ENCODE results near the gene LAMB4. TPM values are rescaled to one million over a fixed set of nuclear protein-coding genes. Genes with fewer than 3 reads are reported as not detected.
"Not testable (repeated sequence)": the region's sequence is repeated elsewhere in the genome, so short reads cannot be mapped to it uniquely, and the experiment has no call there.

Gene LAMB4
- total RNA-seq, 1 donor from 2014 or later, result 0.47 TPM

DNA sequence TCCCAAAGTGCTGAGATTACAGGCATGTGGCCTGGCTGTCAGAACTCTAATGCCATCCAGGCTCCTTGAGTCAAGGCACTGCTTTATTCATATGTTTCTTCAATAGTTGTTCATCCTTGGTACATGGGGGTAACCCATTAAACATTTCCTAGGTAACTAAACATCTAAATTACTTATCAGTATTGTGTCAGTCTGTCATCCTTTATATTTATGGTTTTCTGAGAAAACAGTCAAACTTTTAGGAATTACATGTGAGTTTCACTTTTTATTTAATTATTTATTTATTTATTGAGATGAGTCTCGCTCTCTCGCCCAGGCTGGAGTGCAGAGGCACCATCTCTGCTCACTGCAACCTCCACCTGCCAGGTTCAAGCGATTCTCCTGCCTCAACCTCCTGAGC lies 81.7 kb downstream of the LAMB4 start:
- no peak for DNase-seq

DNA sequence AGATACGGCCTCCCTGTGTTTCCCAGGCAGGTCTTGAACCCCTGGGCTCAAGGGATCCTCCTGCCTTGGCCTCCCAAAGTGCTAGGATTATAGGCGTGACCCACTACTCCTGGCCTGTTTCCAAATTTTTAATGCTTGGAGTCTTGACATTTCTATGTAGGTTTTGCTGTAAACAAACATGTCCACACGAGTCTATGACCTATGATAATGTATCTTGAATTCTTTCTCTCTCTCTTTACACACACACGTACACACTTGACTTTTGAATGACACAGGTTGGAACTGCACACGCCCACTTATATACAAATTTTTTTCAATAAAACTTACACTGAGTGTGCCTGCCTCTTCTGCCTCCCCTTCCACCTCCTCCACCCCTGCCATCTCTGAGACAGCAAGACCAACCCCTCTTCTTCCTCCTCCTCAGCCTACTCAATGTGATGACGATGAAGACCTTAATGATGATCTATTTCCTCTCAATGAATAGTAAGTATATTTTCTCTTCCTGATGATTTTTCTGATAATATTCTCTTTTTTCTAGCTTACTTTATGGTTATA lies 83.1 kb downstream of the LAMB4 start:
- DNase-seq, result no peak

DNA sequence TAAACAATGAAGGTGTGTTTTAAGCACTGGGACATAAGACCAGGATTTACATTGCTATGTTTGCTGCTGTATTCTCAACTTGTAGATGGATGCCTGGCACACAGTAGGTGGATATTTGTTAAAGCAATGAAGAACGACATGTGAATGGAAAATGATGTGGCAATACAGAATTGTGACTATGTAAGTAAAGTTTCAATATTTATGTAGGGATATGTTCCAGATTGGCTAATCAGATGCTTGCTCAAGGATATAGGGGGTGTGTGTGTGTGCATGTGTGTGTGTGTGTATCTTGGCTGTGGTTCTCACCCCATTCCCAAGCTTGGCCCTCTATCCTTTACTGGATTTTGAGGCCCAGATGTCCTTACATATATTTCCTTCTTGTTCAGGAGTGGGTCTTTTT lies 84.5 kb downstream of the LAMB4 start:
- DNase-seq, result no peak

DNA sequence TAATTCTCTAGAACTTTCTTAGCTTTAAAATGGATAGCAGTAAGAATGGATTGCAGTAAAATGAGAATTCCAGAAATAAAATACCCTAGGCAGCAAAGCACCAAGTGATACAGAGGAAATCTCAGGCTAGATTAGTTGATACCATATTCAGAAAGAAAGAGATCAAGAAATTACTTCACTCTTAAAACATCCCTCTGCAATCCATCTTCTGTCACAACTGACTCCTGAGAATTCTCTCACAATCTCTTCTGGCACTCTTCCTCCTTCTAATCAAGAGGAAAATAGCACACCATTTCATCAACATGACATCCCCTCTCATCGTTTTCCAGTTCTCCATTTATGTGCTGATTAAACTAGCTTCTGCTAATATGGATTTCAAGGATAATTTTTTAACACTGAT lies 85.0 kb downstream of the LAMB4 start:
- DNase-seq, result no peak

DNA sequence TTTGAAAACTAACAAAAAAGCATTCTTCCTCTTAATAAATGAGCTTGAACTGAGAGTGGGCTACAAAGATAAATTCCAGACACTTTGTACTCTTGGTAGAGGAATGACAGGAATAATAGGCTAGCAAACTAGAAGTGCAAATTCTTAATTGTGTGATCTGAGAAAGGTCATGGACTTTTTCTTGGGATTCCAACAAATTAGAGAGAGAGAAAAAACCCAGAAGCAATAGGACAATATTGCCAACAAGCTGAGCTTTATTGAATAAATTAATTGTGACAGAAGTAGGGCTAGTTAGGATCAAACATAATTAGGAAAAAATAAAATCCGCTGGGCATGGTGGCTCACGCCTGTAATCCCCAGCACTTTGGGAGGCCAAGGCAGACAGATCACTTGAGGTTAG lies 85.8 kb downstream of the LAMB4 start:
- DNase-seq, result no peak

DNA sequence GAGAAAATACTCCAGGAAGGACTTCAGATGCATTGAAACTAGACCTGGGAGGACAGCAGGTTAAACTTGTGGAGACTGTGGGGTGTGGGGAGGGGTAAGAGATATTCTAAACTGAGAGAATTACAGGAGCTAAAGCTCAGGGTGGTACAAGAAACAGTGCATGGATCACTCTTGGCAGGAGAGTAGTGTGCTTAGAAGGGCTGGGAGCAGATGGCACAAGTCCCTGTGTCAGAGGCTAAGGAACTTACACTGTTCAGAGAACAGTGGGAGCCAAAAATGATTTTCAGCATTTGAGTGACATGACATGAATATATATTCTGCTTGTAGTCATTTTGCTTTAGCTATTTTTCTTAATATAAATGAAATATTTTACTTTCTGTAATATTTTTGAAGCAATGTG lies 91.2 kb downstream of the LAMB4 start:
- no peak for DNase-seq

DNA sequence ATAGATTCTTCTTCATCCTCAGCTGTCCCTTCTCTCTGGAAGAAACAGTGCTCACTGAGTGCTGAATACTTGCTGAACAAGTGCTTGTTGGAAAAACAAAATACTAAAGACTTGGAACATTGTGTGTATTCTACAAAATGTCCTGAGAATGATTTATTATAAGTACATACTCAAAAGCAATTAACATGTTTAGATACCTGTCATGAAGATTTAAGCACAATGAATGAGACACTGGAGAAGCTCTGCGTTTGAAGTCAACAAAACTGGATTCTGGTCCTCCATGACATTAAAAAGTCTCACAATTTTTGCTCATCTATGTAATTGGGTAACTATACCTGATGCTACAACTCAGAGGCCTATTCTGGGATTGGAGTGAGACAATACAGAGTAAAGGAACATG lies 92.4 kb downstream of the LAMB4 start:
- DNase-seq, result no peak

DNA sequence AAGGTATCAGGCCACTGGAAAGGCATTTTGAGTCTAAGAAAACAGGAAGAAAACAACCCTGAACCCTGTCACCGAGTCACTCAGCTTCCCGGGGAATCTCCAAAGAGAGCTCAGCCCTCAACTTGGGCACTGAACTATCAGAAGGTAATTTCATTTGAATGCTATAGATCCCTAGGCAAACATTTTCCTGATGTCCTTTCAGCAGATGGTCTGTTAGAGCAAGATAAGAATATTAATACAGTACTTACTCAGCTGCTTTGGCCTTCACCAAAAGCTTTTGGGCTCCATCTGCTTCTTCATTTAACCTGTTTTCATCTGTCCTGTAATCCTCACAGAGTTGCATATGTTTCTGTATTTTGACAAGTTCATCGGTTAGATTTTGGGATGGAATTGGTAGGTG lies 93.0 kb downstream of the LAMB4 start:
- no peak for DNase-seq

DNA sequence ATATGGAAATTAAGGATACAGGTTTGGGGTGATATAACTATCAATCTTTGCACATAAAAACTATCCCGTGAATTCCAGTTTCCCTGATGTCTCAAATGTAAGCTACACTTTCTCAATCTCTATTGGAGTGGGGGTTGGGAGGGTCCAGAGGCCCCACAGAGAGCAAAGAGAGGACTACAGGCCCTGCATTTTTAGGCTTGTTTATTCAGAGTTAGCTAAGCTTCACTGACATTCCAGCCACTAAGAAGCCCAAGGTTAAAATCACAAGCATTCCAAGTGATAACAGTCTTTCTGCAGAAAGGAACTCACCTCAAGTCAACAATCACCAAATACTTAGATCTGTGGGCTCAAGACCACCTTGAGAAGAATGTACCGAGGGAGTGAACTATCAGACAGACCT lies 95.6 kb downstream of the LAMB4 start:
- DNase-seq, result no peak

DNA sequence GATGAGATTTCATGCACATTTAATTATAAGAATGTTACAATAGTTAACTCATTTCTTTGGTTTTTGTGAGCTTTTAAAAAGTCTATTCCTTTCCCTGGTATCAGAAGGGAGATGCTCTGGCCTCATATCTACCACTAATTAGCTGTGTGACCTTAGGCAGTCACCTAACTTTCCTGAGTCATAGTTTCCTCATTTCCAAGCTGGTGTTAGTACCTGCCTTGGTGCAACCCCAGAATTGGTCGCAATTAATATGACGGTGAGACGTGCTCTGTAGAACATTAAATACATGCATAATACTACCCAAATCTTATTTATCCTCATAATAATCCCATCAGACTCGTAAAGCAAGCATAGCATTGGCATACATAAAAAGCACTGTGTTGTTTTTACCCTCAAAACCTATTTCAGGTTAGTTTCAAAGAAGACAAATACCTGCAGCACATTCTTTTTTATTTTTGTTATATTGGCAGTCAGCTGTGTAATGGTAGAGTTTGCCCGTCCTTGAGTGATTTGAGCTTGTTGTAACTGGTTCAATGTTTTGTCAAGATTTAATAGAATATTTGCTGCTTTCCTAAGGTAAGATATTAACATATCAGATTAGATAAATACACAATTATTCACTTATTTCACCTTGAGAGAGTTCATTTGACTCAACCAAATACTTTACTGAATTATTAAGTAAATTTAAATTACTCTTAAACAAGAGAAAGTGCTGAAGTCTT lies 96.2 kb downstream of the LAMB4 start:
- no peak for DNase-seq

DNA sequence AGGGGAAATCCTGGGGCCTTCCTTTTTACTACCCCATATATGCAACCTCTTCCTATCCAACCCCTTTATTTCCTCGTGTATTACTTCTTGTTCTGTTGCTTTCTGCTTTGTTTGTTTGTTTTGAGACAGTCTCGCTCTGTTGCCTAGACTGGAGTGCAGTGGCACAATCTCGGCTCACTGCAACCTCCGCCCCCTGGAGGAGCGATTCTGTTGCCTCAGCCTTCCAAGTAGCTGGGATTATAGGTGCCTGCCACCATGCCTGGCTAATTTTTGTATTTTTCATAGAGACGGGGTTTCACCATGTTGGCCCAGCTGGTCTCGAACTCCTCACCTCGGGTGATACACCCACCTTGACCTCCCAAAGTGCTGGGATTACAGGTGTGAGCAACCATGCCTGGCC lies 96.9 kb downstream of the LAMB4 start:
- DNase-seq, result not testable (repeated sequence)

DNA sequence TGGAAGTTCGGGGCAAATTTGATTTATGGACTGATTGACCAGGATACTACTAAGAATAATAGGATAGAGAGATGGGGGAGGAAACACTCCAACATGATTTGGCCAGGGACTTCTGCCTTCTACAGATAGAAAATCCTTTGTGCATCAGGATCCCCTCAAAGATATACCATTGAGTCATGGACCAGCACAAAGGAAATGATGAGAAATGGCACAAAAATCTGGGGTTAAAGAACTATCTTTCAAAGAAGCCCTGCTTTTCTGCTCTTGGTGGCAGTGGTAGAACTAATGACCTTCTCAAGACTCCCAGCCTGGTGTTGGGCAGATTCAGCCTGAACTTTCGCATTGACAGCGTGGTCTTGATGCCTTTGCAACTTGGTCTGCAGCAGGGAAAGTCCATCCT lies 99.6 kb downstream of the LAMB4 start:
- DNase-seq, result no peak

DNA sequence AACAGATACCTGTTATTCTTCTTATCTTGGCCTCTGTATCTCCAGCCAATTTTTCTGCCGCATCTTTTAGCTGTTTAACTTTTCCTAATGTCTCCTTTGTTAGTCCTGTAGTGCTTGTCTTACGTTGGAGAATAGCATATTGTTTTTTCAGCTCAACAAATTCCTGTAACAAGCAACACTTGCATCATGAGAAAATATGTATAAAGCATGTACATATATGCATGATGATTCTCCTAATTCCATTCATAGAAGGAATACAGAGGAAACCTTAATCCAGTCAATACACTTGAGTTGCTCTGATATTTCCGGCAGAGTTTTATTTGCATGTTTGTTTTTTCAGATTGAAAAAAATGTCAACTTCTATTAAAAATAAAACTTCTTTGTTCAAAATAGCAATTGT lies 101.1 kb downstream of the LAMB4 start:
- DNase-seq, result no peak

DNA sequence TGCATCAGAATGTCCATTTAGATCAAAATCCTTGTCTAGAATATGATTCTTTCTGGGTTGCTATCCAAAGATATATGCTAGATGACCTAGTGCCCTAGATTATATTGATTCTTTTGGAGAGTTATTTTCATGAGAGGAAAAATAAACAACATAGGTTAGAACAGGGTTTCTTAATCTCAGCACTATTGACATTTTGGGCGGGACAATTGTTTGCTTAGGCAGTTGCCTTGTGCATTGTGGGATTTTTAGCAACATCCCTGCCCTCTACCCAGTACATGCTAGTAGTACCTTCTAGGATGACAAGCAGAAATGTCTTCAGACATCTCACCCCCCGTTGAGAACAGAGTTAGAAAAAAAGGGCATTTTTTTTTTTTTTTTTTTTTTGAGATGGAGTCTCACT lies 102.0 kb downstream of the LAMB4 start:
- no peak for DNase-seq

DNA sequence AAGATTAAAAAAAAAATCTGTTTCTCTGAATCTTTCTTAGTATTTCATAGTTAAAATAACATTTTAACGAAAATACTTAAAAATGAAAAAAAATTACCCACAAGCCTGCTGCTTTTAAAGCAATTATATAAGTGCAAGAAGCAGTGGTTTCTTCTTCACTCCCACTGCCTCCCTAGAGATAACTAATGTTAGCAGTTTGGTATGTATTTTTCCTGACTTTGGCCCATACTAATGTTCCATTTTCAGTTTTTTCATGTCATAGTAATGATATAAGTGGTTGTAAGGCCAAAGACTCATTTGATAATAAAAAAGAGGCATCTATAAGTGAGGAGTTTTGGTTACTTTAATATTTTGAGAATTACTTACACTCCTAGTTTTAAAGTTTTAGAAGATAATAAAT lies 102.9 kb downstream of the LAMB4 start:
- DNase-seq, result no peak

DNA sequence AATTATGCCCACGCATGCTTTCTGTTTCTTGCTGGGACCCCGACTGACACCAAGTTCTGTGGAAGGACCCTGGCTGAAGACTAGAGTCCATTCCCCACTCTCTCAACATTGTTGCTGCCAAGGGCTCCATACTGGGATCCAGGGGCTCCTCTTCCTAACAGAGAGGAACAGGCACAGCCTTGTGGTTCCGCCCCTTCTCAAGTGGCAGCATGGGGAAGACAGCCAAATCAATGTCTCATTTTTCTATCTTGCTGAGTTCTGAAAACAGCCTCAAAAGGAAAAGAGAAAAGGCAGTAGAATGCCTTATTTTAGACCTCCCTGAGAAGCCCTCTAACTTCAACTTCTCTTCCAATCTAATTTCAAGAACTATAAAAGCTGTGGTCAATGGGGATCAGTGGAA lies 103.5 kb downstream of the LAMB4 start:
- no peak for DNase-seq

DNA sequence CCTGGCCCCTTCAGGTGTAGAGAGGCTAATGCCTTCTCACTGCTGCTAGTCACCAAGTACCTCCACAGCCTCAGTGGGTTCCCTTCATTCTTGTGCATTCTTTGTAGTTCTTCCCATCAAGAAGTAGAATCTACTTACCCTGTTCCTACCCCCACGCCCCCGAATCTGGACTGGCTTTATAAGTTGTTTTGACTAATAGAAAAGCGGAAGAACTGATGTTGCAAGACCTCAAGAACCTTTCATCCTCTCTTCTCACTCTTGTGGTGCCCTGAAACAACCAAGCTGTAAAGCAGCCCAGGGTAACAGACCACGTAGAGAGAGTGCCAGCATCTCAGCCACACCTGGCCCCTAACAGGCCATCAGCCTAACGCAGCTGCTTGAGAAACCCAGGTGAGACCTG lies 104.0 kb downstream of the LAMB4 start:
- no peak for DNase-seq

DNA sequence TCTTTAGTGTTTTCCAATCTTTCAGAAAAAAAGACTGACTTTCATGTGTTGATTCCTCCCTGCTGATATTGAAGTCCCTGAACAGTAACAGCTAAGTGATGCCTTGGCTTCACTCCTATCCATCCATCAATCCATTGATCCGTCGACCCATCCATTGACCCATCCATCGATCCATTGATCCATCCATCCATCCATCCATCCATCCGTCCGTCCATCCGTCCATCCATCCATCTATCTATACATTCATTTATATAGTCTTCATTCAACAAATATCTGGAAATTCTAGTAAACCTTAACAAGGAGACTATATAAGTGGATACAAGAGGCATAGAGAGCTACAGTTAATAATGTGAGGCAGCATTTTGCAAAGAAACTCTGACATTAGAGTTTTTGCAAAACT lies 105.6 kb downstream of the LAMB4 start:
- DNase-seq, result no peak

DNA sequence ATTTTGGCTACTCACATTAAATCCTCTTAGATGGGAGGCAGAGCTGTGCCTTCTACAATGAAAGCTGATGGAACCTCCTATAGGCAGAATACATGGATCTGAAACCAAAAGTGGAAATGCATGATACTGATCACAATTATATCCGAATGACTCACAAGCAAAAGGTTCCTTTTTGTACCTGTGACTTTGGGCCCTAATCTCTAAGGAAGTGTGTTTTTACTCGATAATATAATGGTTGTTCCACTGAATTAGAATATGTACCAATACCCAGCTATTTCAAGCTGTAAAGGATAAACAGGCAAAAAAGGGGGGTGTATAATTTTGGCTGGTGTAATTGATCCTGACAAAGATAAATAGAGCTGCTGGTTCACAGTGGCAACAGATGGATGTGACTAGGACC lies 109.6 kb downstream of the LAMB4 start:
- no peak for DNase-seq

DNA sequence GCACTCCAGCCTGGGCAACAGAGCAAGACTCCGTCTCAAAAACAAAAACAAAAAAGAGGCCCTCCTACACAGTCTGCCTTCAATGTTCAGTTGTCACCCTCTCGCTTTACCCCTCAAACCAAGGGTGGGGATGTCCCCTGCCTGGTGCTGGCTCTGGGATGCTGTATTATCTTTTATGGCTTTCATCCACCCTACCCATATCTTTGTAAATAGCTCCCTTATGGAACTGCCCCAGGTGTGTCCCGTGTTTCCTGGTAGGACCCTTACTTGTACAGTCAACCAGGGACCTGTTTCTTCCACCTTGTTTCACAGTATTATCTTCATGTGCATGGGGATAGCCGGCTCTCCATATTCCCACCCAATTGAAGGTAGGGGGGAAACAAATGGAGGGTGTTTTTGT lies 111.5 kb downstream of the LAMB4 start:
- DNase-seq, result no peak

DNA sequence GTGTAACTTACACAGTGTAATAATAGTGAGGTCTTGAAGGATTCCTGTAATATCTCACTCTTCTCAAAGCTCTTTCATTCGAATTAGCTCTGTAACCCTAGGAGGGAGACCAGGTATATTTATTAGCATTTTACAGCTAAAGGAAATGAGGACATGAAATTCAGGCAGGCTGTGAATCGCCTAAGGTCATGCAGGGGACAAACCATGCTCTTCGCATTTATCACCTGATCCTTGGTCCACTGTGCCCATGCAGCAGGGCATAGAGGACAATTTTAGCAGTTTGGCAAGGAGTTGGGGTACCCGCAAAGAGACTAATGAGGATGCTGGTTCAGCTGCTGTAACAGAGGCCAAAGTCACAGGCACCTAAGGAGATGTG lies 112.4 kb downstream of the LAMB4 start:
- DNase-seq, result no peak

DNA sequence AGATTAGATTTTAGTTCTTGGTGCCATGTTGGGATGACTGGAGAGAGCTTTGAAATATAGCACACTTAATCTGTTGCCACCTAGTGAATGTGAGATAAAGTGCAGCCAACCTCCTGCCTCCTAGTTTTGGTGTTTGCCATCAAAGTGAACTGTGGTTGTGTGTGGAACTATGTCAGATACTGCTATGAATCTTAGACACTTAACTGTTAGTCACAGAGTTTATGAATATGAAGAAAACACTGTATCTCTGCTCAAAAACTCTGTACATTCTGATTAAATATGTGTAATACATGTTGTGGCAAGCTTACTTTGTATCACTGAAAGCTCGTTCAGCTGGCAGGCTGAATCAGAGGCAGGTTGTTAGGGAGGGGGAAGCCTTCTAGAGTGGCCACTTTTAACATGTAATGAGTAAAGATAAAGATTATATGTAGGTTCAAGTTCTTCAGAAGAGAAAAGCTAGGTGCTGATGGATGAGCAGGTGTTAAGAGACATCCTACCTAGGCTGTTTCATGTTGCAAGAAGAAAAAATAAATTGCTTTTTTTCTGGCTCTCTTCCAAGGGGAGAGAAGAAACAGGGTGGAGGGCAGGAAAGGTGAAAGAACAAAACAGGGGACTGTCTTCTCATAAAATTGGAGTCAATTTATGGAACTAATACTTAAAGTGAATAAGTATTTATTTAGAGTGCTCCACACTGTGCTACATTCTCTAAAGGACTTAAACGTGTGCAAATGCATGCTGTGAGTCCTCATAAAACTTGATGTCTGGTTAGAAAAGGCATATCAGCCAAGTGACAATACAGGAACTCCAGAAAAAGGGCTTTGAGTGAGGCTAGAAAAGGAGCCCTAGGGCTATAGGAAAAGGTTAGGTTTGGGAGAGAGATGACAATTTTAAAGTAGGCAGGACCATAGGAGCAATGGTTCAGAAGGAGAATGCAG lies 113.1 kb downstream of the LAMB4 start:
- no peak for DNase-seq

DNA sequence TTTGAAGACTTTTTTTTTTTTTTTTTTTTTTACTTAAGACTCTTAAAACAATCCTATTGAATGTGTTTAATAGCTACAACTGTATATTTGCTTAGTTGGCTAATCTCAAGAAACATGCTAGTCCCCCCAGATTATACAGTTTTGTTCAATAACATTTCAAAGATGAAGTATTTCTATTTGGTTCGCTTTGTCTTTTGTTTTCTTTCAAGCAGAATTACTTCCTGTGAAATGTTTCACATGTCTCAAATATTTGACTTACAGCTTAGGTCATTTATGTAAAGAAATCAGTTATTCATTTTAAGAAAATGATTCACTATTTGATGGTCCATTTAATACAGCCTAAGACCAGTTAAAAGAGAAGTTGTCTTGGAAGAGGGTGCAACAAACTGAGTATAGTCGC lies 114.4 kb downstream of the LAMB4 start:
- DNase-seq, result no peak

Measured in occipital lobe (tissue), 2 donors.